OCI-M1 (cell line): ENCODE data around the gene SPINK6.
A peak's percentile ranks its signal among the peaks of the same experiment; 100 is the strongest.

Experiments
- DNase-seq: peaks from one replicate; lab custom pipeline; 2025; lab: John Stamatoyannopoulos, UW

SPINK6 gene

DNA sequence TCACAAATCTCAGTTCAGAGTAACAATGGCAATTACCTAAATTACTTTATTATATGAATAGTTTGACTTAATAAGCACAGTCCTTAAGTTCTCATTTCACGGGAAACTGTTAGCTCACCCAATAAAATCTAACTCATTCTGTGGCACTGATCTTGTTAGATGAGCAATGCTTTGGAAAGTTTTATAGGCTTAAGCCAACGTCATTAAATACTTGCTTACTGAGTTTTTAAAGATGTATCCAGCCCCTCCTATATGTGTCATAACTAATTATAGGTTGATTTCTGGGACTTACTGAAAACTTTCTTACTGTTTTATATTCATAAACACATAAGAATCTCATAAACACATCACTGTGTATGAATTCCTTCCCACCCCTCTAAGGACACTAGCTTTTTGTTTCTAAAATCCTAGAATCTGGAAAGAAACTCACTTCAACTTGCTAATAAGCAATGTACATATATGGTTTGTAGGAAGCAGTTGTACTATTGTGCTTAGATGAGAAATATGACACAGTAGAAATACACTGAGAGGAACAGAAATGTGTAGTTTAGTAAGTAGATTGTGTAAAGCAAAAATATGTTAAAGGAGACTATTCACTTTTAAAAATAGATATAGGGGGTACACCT, 21.4 kb downstream of the SPINK6 start:
- DNase-seq = no peak

DNA sequence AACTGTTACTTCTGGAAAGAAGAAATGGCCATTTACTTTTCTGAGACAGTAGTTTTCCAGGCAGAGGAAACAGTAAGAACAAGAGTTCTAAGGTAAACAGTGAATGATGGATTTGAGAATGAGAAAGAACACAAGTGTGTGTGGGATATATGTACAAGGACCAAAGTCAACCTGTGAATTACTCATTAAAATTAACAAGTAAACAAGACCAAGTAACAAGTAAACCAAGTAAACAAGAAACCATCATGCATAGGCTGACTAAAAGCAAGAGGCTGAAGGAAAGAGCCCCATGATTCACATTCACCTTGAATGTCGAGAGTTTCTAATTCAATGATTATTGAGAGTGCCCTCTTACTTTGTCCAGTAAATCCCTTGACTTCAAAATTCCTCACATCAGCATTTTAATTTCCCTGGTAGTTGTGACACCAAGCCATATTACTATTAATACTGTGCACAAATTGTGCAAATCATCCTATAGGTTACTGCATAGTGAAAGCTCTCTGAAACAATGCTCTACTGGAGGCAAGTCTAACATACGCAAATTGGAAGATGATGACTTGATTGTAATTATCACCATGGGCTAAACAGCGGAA, 25.6 kb downstream of the SPINK6 start:
- no peak for DNase-seq

DNA sequence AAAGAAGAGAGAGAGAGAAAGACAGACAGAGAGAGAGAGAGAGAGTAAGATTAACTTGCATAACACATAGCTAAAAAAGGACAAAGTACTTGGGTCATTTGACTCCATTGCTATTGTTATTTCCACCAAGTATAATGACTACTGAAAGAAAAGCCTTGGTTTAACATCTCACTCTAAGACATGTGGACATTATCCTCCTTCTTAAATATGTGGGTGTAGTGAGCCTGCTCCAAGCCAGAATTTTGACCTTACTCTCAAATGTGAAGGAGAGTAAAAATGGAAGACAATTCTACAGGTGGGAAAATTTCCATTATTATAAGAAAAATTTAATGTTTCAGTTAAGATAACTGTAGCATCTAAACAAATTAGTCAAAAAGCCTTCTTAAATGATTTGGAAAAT, 27.0 kb downstream of the SPINK6 start:
- peak; percentile 17 for DNase-seq

DNA sequence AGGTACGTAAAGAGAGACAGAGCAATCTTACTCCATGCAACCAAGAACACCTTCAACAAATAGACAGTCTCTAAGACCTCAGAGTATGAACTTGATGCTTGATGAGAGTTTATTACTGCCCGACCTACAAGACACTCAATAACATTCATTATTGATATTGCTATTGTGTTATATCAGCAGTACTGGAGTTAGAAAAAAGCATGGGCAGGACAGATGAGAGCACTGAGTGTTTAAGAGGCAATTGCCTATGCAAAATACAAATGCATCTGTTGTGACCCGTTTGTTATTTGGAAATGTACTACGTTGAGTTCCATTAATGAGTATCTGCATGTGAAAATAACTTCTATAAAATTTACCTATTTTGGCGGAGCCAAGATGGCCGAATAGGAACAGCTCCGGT, 27.4 kb downstream of the SPINK6 start:
- DNase-seq = no peak

DNA sequence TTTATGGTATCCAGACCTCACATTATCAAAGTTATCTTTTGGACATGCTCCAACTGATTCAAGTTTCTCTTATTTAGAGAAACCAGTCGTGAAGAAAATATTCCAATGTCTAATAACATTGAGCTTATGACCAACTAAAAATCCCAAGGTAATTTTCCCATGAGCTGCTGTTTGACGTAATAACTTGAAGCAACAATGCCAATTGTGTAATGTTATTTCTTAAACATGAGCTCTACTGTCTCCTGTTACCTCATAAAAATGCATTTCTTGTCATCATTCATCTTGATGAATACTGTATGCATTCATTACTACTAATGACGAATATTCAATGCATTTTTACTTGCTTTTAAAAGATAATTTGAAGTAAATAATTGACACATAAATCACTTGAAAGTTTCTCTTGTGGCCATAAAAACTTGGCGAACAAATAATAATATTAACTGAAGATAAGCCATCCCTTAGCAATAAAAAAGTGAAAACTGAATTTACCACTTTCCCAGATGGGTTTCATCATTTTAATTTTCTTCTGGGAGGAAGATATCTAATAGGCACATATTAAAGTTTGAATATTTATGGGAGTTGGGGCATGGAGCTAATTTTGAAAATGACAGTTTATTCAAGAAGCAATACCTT, 35.1 kb downstream of the SPINK6 start:
- peak; percentile 40 for DNase-seq

DNA sequence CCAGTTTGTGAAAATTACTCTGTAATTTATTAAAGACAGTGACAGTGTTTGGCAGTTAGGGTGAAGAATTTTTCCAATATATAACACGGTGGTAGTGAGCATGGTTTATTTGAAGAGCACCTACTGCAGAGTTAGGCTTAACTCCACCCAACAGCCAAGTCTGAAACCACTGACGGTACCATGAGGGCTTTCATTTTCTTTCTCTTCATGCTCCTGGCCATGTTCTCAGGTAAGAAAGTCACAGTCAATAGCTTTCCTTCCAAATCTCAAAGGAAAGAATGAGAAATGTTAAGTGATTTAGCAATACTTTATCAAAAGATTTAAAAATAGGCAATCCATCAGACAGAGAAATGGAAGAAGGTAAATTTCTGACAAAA, 35.6 kb downstream of the SPINK6 start, which contains the start of gene MARCOL:
Gene MARCOL (plus strand): TSS at position 108 of the 377 bp plus-strand sequence. CDS start 73 bp downstream, at position 181.
- peak; percentile 40 for DNase-seq

DNA sequence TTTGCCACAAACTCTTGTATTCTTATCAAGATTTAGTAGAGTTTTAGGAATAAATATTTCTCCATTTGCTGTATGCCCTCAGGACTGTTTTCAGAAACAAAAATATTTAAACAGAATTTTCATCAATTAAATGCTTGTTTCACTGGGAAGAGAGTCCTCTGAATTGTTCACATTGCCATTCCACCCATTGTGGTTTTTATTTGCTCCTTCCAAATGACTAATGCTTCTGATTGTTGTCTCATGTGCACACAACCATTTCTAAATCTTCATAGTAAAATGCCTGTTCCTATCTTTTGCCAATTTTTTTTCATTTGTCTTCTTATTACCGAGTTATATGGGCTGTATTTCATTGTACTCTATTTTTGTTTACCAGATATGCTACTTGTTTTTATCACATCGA, 46.1 kb downstream of the SPINK6 start:
- no peak for DNase-seq

DNA sequence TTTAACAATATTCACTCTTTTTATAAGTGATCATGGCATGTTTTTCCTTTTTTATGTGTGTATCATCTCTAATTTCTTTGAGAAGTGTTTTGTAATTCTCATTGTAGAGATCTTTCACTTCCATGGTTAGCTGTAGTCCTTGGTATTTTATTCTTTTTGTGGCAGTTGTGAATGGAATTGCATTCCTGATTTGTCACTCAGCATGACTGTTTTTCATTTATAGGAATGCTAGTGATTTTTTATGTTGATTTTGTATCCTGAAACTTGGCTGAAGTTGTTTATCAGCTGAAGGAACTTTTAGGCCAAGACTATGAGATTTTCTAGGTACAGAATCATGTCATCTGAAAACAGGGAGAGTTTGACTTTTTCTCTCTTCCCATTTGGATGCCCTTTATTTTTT, 52.6 kb downstream of the SPINK6 start:
- DNase-seq = no peak

DNA sequence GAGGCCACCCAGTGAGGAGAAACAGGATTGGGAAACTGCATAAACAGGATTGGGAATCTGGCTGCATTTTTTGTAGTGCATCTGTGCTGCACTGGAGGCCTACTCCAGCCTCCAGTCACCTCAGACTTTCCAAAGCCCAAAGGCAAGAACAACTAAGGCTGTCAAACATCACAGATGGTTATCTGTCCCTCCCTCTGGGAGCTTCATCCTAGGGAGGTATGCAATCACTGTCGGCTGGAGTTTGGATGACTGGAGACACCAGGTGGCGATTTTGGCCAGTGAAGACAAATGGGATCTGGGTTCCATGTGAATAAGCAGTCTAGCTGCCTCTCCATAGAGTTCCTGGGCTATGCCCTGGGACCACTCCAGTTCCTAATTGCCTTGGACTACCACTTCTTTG, 56.4 kb downstream of the SPINK6 start:
- DNase-seq = no peak

DNA sequence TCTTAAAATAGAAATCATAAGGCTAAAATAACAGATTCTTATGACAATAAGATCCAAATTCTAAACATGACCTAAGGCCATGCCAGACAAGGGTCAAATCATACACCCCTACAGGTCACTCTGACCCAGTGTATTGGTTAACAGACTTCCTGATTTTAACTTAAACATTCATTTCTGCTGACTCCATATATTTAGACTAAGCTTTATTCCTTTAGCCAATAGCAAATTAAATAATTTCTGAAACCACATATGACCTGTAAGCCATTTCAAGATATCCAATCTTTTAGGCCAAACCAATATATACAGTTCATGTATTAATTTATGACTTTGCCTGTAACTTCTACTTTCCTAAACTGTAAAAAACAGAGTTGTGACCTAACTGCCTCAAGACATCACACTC, 58.4 kb downstream of the SPINK6 start:
- no peak for DNase-seq
